Brain pericyte (primary cell): ENCODE measurements around the gene C22orf31.
A peak's percentile ranks its signal among the peaks of the same experiment; 100 is the strongest.
"Not testable (repeated sequence)": the region's sequence is repeated elsewhere in the genome, so short reads cannot be mapped to it uniquely, and the experiment has no call there.

Experiments
- DNase-seq: peaks from one replicate; pipeline ENCODE4 v3.0.0-alpha.2; 2012; ENCODE audit warnings: low read depth, low spot score

C22orf31 gene

GRCh38 chr22:29061773-29062172 is at the start of gene C22orf31:
Gene C22orf31 (minus strand): TSS chr22:29061831. CDS start chr22:29061792, 39 bp downstream.
- no peak for DNase-seq

- DNase-seq: no peak
These were observed 49.3 kb upstream of the C22orf31 start for GRCh38 chr22:29110946-29111345.

GRCh38 chr22:29109822-29110221 is 48.2 kb upstream of the C22orf31 start:
- DNase-seq: no peak

- no peak for DNase-seq
These were observed 46.5 kb upstream of the C22orf31 start for GRCh38 chr22:29108137-29108536.

- DNase-seq: no peak
These were observed 45.2 kb upstream of the C22orf31 start for GRCh38 chr22:29106839-29107238.

- DNase-seq: no peak
These were observed 43.8 kb upstream of the C22orf31 start for GRCh38 chr22:29105468-29105867.

- no peak for DNase-seq
These were observed 41.5 kb upstream of the C22orf31 start for GRCh38 chr22:29103121-29103520.

- no peak for DNase-seq
These were observed 40.7 kb upstream of the C22orf31 start for GRCh38 chr22:29102300-29102699.

- no peak for DNase-seq
These were observed 36.7 kb upstream of the C22orf31 start for GRCh38 chr22:29098296-29098695.

- DNase-seq: peak; percentile 10
These were observed 35.4 kb upstream of the C22orf31 start for GRCh38 chr22:29096736-29097669.

GRCh38 chr22:29095459-29095858 is 33.8 kb upstream of the C22orf31 start:
- no peak for DNase-seq

- DNase-seq: no peak
These were observed 32.1 kb upstream of the C22orf31 start for GRCh38 chr22:29093501-29094300.

- no peak for DNase-seq
These were observed 31.4 kb upstream of the C22orf31 start for GRCh38 chr22:29093030-29093429.

- no peak for DNase-seq
These were observed 30.6 kb upstream of the C22orf31 start for GRCh38 chr22:29092243-29092642.

- no peak for DNase-seq
These were observed 28.4 kb upstream of the C22orf31 start for GRCh38 chr22:29090039-29090438.

GRCh38 chr22:29089507-29089906 is 27.9 kb upstream of the C22orf31 start:
- DNase-seq: no peak

GRCh38 chr22:29088809-29089208 is 27.2 kb upstream of the C22orf31 start:
- DNase-seq: no peak

- no peak for DNase-seq
These were observed 25.4 kb upstream of the C22orf31 start for GRCh38 chr22:29087012-29087411.

GRCh38 chr22:29083933-29084591 is 22.4 kb upstream of the C22orf31 start:
- DNase-seq: no peak

GRCh38 chr22:29083576-29083932 is 21.9 kb upstream of the C22orf31 start:
- DNase-seq: not testable (repeated sequence)

GRCh38 chr22:29082826-29083545 is 21.4 kb upstream of the C22orf31 start:
- no peak for DNase-seq
